Gastroesophageal sphincter (tissue), 3 donors: ENCODE measurements around the gene KAT6B.

Experiments used
- POLR2A ChIP-seq, 2 donors: fragments of 450-650 bp; IDR thresholded peaks; one replicate each; pipeline ENCODE4 v1.6.1; 2017; ENCODE audit warnings: antibody characterized with exemption in 2 of 2, mild to moderate bottlenecking in 2 of 2, moderate library complexity in 1 of 2
- POLR2AphosphoS5 ChIP-seq: sonication (generic); formaldehyde crosslinking; IDR thresholded peaks from one replicate; pipeline ENCODE4 v1.6.1; 2017; ENCODE audit warnings: antibody characterized with exemption
- TF ChIP-seq, protein P1 (sequence below), 4 experiments: fragments of 200-600 bp in 2 of 4; fragments of 450-650 bp in 2 of 4; sonication (generic) in 1 of 4; IDR thresholded peaks; one replicate each; pipeline ENCODE4 v1.5.1; 2017 to 2019; ENCODE audit warnings: antibody characterized with exemption in 4 of 4, mild to moderate bottlenecking in 2 of 4, moderate library complexity in 2 of 4

DNA sequence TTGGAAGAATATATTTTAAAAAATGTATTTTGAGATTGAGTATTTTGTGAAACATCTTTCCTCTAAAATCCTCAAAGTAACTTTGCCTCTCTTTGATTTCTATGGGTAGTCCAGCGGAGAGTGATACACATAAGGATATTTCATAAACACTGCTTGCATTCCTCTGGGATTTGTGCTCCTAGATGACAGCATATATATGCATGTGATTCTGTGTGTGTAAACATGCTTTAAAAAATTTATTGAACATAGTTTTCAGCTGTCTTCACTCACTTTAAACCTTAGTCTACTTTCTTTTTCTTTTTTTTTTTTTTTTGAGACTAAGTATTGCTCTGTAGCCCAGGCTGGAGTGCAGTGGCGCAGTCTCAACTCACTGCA, 84.6 kb downstream of the KAT6B start:
- TF ChIP-seq, protein P1, sequence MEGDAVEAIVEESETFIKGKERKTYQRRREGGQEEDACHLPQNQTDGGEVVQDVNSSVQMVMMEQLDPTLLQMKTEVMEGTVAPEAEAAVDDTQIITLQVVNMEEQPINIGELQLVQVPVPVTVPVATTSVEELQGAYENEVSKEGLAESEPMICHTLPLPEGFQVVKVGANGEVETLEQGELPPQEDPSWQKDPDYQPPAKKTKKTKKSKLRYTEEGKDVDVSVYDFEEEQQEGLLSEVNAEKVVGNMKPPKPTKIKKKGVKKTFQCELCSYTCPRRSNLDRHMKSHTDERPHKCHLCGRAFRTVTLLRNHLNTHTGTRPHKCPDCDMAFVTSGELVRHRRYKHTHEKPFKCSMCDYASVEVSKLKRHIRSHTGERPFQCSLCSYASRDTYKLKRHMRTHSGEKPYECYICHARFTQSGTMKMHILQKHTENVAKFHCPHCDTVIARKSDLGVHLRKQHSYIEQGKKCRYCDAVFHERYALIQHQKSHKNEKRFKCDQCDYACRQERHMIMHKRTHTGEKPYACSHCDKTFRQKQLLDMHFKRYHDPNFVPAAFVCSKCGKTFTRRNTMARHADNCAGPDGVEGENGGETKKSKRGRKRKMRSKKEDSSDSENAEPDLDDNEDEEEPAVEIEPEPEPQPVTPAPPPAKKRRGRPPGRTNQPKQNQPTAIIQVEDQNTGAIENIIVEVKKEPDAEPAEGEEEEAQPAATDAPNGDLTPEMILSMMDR (IDR thresholded peaks at IDR 0.05), result no peak
- TF ChIP-seq POLR2AphosphoS5 (no peak), POLR2A (IDR thresholded peaks at IDR 0.05) (no peak)
